Muscle of leg (tissue), 11 donors: ENCODE measurements around the gene BLOC1S5. TPM values are rescaled to one million over a fixed set of nuclear protein-coding genes. Genes with fewer than 3 reads are reported as not detected.

Source experiments
- DNase-seq: peaks from one replicate; pipeline ENCODE4 v3.0.0; 2013
- H3K27ac ChIP-seq: one replicate; pipeline ENCODE4 v1.5.1; 2013; ENCODE audit warnings: mild to moderate bottlenecking, low read length, control low read depth
- H3K27me3 ChIP-seq: one replicate; pipeline ENCODE4 v1.6.1; 2013; ENCODE audit warnings: low read length; ENCODE audit not compliant: control insufficient read depth, insufficient read depth
- H3K36me3 ChIP-seq: one replicate; pipeline ENCODE4 v1.6.1; 2013; ENCODE audit warnings: low read length; ENCODE audit not compliant: control insufficient read depth, insufficient read depth
- H3K4me1 ChIP-seq: one replicate; pipeline ENCODE4 v1.6.1; 2013; ENCODE audit warnings: low read length; ENCODE audit not compliant: control insufficient read depth, insufficient read depth
- H3K4me3 ChIP-seq: one replicate; pipeline ENCODE4 v1.5.1; 2013; ENCODE audit warnings: low read length, control low read depth
- H3K9me3 ChIP-seq: replicated peaks from 2 replicates; pipeline ENCODE4 v1.6.1; 2013; ENCODE audit warnings: low read depth, low read length; ENCODE audit not compliant: control insufficient read depth
- WGBS: methylation state at CpG from one replicate; pipeline ENCODE4 v1.1.5; 2013; ENCODE audit warnings: missing lambda C conversion rate; ENCODE audit not compliant: insufficient coverage; 5-methylcytosine and 5-hydroxymethylcytosine counted together
- polyA plus RNA-seq, 8 donors: library from polyadenylated mRNA; unstranded; fragments of 120-200 nt; gene quantifications; one replicate each; pipeline versions ENCODE4 v1.2.1 to v1.2.3, GENCODE V29; 2013; ENCODE audit warnings: inconsistent platforms in 1 of 8, low replicate concordance in 1 of 8; ENCODE audit not compliant: insufficient read length in 8 of 8, insufficient read depth in 1 of 8
- total RNA-seq: library from RNA; stranded (reverse); fragments of 120-200 nt; gene quantifications from one replicate; pipeline ENCODE4 v1.2.4, GENCODE V29; 2013

BLOC1S5 gene
- total and polyA plus RNA-seq, 9 donors: 10.0 to 15.7 (median 12.1) TPM

- whole genome bisulfite sequencing: no CpG with 5 or more reads among the region's 2 CpGs
- no peak for DNase-seq
- Histone ChIP-seq H3K9me3 (no peaks in the 10 kb centered on the region), H3K4me3 (no peak overlapping the region), H3K27ac (no peak overlapping the region), H3K4me1 (no peaks in the 10 kb centered on the region), H3K27me3 (no peaks in the 10 kb centered on the region), H3K36me3 (no peaks in the 10 kb centered on the region)
These were observed 40.6 kb downstream of the BLOC1S5 start for GRCh38 chr6:8023638-8024037.

- H3K4me1 ChIP-seq: no peaks in the 10 kb centered on the region
- DNase-seq: no peak
- no peaks in the 10 kb centered on the region for H3K36me3 ChIP-seq
- no CpG with 5 or more reads among the region's 4 CpGs for WGBS
- no peaks in the 10 kb centered on the region for H3K9me3 ChIP-seq
- H3K27ac ChIP-seq: no peak overlapping the region
- no peaks in the 10 kb centered on the region for H3K27me3 ChIP-seq
- no peak overlapping the region for H3K4me3 ChIP-seq
These were observed 44.1 kb downstream of the BLOC1S5 start for GRCh38 chr6:8020083-8020482.

- Histone ChIP-seq H3K4me3 (no peak overlapping the region), H3K27ac (peak overlapping the region; percentile 6)
- 90% methylated on average over 3 of the region's 7 CpGs for WGBS
These were observed 46.5 kb downstream of the BLOC1S5 start for GRCh38 chr6:8017705-8018104.

GRCh38 chr6:8017276-8017701 is 46.9 kb downstream of the BLOC1S5 start:
- WGBS: 86% methylated on average over 8 of the region's 9 CpGs
- no peaks in the 10 kb centered on the region for H3K4me1 ChIP-seq
- no peak for DNase-seq
- no peaks in the 10 kb centered on the region for H3K27me3 ChIP-seq
- H3K9me3 ChIP-seq: no peaks in the 10 kb centered on the region
- H3K4me3 ChIP-seq: no peak overlapping the region
- H3K36me3 ChIP-seq: no peaks in the 10 kb centered on the region
- no peak overlapping the region for H3K27ac ChIP-seq

More at GRCh38 chr6:8017705-8018104, 46.5 kb downstream of the BLOC1S5 start:
- no peak for DNase-seq
- H3K27me3 ChIP-seq: no peaks in the 10 kb centered on the region
- H3K4me1 ChIP-seq: no peaks in the 10 kb centered on the region
- H3K9me3 ChIP-seq: no peaks in the 10 kb centered on the region
- H3K36me3 ChIP-seq: no peaks in the 10 kb centered on the region

GRCh38 chr6:8014947-8015346 is 49.2 kb downstream of the BLOC1S5 start:
- Histone ChIP-seq H3K27ac (no peak overlapping the region), H3K4me3 (no peak overlapping the region), H3K27me3 (no peaks in the 10 kb centered on the region), H3K36me3 (peaks cover under 1% of the 10 kb centered on the region), H3K4me1 (no peaks in the 10 kb centered on the region), H3K9me3 (no peaks in the 10 kb centered on the region)
- no peak for DNase-seq
- WGBS: 61% methylated on average over 3 of the region's 3 CpGs

- H3K27ac ChIP-seq: no peak overlapping the region
- H3K27me3 ChIP-seq: no peaks in the 10 kb centered on the region
- WGBS: no CpG with 5 or more reads among the region's 3 CpGs
- no peak overlapping the region for H3K4me3 ChIP-seq
- H3K4me1 ChIP-seq: peaks cover 3% of the 10 kb centered on the region
- no peak for DNase-seq
- peaks cover 2% of the 10 kb centered on the region for H3K36me3 ChIP-seq
- H3K9me3 ChIP-seq: no peaks in the 10 kb centered on the region
These were observed 50.4 kb downstream of the BLOC1S5 start for GRCh38 chr6:8013763-8014162.

- Histone ChIP-seq H3K27ac (no peak overlapping the region), H3K4me3 (no peak overlapping the region), H3K36me3 (peaks cover 2% of the 10 kb centered on the region), H3K4me1 (peaks cover 3% of the 10 kb centered on the region), H3K9me3 (no peaks in the 10 kb centered on the region), H3K27me3 (no peaks in the 10 kb centered on the region)
- no CpG with 5 or more reads among the region's 1 CpG for WGBS
- DNase-seq: peak; percentile 49
These were observed 58.0 kb downstream of the BLOC1S5 start for GRCh38 chr6:8006208-8006607.

- no CpG with 5 or more reads among the region's 4 CpGs for WGBS
These were observed 59.1 kb downstream of the BLOC1S5 start for GRCh38 chr6:8005136-8005535.

GRCh38 chr6:8000636-8001035 is 63.6 kb downstream of the BLOC1S5 start:
- Histone ChIP-seq H3K4me1 (no peaks in the 10 kb centered on the region), H3K27me3 (no peaks in the 10 kb centered on the region), H3K9me3 (no peaks in the 10 kb centered on the region), H3K4me3 (no peak overlapping the region), H3K36me3 (no peaks in the 10 kb centered on the region), H3K27ac (peak overlapping the region; percentile 9)
- DNase-seq: no peak
- WGBS: no CpG with 5 or more reads among the region's 1 CpG

More at GRCh38 chr6:8005136-8005535, 59.1 kb downstream of the BLOC1S5 start:
- Histone ChIP-seq H3K4me3 (no peak overlapping the region), H3K4me1 (peaks cover 3% of the 10 kb centered on the region), H3K27ac (no peak overlapping the region), H3K9me3 (no peaks in the 10 kb centered on the region), H3K27me3 (no peaks in the 10 kb centered on the region), H3K36me3 (peaks cover 2% of the 10 kb centered on the region)
- no peak for DNase-seq

- H3K27ac ChIP-seq: peak overlapping the region; percentile 45
These were observed 64.0 kb downstream of the BLOC1S5 start for GRCh38 chr6:8000188-8000596.

GRCh38 chr6:7999201-7999600 is 65.0 kb downstream of the BLOC1S5 start:
- Histone ChIP-seq H3K9me3 (no peaks in the 10 kb centered on the region), H3K4me1 (no peaks in the 10 kb centered on the region), H3K27ac (no peak overlapping the region), H3K27me3 (no peaks in the 10 kb centered on the region), H3K36me3 (no peaks in the 10 kb centered on the region), H3K4me3 (no peak overlapping the region)
- WGBS: 36% methylated on average over 2 of the region's 3 CpGs
- no peak for DNase-seq

More at GRCh38 chr6:8000188-8000596, 64.0 kb downstream of the BLOC1S5 start:
- Histone ChIP-seq H3K27me3 (no peaks in the 10 kb centered on the region), H3K36me3 (no peaks in the 10 kb centered on the region), H3K9me3 (no peaks in the 10 kb centered on the region), H3K4me1 (no peaks in the 10 kb centered on the region), H3K4me3 (no peak overlapping the region)
- WGBS: no CpG with 5 or more reads among the region's 4 CpGs
- DNase-seq: peak; percentile 38
